SIG-M5 treated with dmso at 0.1 percent for 504 hours (cell line): ENCODE measurements around the gene SLC12A8.

Source experiments
- DNase-seq: peaks from one replicate; lab custom pipeline; 2025; ENCODE audit not compliant: unreplicated experiment; lab: John Stamatoyannopoulos, UW

Gene SLC12A8

DNA sequence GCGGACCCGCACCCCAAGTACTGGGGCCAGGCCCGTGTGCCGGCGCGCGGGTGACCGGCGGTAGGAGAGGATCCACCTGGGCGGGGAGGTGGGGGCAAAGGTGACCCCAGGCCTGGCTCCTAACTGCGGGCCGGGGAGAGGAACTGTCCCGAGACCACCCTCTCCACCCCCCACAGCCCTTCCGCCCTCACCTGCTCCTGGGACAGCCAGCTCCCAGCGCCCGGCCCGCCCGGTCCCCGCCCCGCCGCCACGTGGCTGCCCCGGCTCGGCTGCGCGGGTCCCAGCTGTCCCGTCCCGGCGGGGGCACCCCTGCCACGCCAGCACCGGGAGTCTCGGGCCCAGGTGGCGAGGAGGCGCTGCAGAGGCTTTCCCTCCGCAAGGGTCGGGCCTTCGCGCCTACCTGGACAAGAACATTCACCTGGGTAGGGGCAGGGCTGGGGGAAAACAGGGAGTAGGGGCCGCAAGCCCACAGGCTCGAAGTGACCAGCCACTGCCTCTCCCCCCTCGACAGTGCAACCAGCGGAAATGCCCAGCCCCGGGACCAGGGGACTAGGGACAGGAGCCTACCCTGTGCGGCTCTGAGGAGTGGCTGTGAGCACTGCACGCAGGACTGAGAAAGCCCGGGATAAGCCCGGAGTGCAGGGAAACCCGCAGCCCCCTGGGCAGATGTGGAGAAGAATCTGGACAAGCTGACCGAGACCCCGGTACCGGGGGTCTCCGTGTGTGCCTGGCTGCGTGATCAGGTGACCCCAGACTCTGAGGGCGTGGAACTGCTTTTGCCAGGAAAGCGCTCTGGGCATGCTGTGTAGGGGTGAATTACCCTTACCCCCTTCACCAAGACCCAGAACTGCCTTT lies at the start of gene SLC12A8:
Gene SLC12A8, minus strand, starts transcription at position 240 of the 855 bp plus-strand sequence. CDS start 1,399 bp downstream, outside the sequence.
- DNase-seq: no peak

GRCh38 chr3:125262161-125262560 lies 49.6 kb upstream of the SLC12A8 start:
- DNase-seq: no peak

- no peak for DNase-seq
Observed at GRCh38 chr3:125261031-125261430, 48.5 kb upstream of the SLC12A8 start.

GRCh38 chr3:125260158-125260557 lies 47.6 kb upstream of the SLC12A8 start:
- no peak for DNase-seq

DNA sequence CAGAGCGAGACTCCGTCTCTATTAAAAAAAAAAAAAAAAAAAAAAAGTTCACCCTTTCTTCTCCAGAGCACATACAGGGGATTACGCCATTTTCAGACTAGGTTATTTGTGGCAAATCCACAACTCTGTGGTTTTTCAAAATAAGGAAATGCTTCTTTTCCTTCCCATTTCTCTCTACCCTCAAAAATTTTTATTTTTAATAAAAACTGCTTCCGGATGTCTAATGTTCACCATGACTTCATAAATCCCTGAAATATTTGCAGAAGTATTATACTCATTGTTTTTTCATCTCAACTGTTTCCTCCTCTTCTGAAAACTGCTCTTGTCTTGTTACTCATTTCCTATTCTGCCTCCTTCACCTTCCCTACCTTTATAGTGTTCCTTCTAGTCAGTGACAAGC lies 45.0 kb upstream of the SLC12A8 start:
- DNase-seq: peak; percentile 92

GRCh38 chr3:125256675-125257074 lies 44.1 kb upstream of the SLC12A8 start:
- no peak for DNase-seq

DNA sequence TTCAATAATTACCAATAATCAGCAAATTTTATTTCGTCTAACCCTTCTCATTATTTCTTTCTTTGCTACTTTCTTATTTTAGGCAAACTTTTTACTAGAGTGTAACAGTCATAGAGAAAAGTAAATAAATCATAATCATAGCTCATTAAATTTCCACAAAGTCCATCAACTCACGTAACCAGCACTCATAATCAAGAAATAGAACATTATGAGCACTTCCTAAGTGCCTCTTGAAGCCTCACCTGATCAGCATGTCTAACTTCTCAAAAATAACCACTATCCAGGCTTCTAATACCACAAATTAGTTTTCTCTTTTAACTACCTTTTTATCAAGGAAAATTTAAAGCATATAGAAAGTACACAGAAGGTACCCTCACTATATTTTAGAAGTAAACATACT lies 38.4 kb upstream of the SLC12A8 start:
- no peak for DNase-seq

- DNase-seq: no peak
Observed at GRCh38 chr3:125246237-125246636, 33.7 kb upstream of the SLC12A8 start.

- DNase-seq: no peak
Observed at GRCh38 chr3:125245521-125245920, 33.0 kb upstream of the SLC12A8 start.

GRCh38 chr3:125240496-125240895 lies 27.9 kb upstream of the SLC12A8 start:
- DNase-seq: no peak

DNA sequence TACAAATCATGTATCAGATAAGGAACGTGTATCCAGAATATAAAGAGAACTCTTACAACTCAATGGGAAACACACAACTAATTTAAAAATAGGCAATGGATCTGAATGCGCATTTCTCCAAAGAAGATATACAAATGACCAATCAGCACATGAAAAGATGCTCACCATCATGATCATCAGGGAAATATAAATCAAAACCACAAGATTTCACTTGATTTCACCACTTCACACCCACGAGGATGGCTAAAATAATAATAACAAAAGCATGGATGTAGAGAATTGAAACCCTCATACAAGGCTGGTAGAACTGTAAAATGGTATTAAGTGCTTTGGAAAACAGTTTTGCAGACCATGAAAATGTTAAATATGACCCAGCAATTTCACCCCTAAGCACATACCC lies 26.7 kb upstream of the SLC12A8 start:
- no peak for DNase-seq

DNA sequence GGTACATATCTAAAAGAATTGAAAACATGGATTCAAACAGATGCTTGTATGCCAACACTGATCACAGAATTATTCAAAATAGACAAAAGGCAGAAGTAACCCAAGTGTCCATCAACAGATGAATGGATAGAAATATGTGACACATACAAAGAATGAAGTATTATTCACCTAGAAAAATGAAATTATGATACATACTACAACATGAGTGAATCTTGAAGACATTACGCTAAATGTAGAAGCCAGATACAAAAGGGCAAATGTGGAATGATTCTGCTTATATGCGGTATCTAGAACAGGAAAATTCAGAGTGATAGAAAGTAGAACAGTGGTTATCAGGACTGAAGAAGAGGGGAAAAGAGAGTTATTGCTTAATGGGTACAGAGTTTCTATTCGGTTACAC lies 26.2 kb upstream of the SLC12A8 start:
- no peak for DNase-seq

DNA sequence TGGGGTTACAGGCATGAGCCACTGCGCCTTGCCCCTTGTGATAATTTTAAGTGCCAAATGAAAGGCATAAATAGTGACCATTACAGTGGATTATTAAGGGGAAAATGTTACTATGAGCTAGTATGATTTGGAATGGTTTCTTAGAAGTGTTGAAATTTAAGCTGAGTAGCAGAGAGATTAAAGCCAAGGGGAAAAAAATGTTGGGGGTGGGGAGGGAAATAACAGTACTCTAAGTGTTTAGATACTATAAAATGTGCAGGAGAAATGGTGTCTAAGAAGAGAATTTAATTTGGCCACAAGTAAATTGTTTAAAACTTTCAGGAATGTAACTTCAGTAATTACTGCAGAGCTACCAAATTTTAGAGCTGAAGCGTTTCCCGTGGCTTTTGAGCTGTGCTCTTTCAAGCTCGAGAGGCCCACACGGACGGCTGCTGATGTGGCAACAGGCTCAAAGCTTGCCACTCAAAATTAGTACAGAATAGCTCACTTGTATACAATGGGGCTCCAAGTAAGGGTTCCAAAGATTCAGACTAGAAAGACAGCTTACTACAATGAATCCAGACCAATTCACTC lies 23.9 kb upstream of the SLC12A8 start:
- no peak for DNase-seq

DNA sequence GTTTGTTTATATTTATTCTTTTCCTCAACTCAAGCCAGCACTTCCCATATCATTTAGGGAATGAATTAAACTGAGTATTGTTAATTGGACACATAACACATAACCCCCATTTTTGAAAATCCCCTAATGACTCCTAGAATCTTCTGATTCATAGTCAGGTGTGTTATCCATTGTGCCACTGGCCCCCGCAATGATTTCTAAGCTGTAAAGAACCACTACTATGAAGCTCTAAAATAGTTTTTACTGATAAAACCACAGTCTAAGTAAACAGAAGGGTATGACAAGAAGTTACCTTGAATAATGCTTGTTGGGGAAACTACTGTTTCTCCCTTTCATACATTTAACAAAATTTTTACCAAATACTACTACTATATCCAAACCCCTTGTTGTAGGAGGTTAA lies 22.3 kb upstream of the SLC12A8 start:
- no peak for DNase-seq

GRCh38 chr3:125232401-125232800 lies 19.9 kb upstream of the SLC12A8 start:
- DNase-seq: no peak

DNA sequence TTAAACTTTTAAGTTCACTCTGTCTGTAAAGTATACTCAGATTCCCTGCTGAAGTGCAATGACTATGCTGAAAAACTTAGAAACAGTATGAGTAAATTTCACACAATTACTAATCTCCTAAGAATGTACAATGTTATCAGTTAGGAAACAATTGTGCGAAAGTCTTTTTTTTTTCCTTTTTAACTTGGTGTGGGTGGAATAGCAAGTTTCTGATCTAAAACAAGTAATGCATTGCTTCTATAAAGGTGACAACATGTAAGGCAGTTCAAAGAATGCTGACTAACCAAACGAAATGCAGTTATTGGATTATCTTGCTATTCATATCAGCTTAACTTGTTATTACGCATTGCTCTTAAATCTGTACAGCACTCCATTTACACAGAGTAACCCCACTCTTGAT lies 19.3 kb upstream of the SLC12A8 start:
- no peak for DNase-seq

DNA sequence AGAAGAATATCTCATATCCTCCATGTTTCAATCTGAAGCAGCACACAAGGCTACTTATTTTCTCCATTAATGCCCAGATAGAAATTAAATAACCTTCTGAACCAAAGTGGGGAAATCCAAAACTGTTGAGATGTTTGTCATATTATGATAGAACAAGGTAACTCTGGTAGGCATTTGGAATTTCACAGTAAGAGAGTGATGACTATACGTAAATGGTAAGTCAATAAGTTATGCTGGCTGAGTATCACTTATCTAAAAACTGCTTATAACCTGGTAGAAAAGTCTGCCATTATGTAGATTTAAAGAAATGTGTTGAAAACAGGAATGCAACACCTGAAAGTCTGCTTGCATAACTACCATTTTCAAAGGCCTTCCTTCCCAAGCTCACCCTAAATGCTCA lies 17.2 kb upstream of the SLC12A8 start:
- DNase-seq: no peak

GRCh38 chr3:125229168-125229567 lies 16.6 kb upstream of the SLC12A8 start:
- DNase-seq: no peak

DNA sequence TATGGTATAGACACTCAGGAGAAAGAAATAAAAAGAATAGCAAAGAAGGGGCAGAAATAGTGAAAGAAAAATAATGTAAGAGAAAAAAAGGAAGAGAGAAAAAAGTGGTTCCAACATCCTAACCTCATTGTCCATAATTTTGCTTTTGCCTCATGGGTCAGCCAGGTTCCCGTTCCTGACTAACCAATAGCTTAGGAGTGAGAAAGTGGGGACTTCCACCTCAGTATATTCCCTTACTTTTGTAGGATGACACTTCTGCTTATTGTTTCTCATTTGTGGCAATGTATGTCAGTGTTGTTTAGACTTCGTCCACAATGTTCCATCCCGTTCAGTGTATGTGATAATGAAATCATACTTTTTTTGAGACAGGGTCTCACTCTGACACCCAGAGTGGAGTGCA lies 9.3 kb upstream of the SLC12A8 start:
- no peak for DNase-seq

DNA sequence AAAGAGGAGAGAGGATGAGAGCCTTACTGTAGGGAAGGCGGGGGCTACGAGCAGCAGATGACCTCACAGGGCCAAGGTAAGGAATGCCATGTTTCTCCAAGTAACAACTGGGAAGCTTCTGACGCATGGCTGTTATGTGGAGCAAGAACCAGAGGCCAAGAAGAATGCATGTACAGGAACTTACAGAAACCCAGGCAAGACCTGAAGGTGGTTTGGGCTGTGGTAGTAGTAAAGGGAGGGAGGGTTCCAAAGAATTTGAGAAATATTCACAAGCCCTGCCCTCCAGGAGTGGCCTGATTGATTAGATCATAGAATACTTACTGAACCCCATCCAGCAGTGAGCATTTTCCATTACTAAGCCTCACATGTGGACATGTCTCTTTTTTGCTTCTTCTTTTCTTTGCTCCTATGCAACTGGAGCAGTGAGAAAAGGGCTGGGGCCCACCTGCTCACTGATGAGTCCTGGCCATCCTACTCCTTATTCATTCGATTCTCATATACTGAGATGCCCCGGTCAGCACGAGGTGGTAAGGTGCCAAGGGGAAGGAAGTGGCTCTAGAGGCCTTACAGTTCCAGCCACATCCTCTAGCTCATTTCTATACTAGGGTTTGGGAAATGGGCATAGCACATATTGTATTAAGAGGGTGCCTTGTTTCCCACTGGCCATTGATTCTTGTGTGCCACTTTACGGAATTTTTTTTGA lies 8.3 kb upstream of the SLC12A8 start:
- no peak for DNase-seq

- DNase-seq: no peak
Observed at GRCh38 chr3:125220183-125220582, 7.6 kb upstream of the SLC12A8 start.

DNA sequence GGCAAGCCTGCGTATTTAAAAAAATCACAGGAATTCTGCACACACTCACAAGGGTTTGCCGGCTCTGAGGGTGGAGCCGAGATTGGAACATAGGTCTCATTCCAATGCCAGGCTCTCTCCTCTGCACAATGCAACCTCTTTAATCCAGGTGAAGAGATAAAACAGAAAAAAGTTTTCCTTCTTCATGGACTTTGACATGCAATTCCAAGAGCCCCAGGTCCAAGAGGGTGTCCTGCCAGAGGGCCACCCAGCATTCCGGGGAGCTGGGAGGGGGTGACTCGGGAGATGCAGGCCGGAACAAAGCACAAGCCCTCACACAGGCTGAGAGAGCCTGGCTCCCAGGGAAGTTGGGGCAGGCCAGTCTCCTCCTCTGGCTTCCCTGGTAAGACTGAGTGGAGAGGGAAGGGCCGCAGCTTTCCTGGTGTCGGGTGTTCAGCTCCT lies 6.7 kb upstream of the SLC12A8 start:
- no peak for DNase-seq
